A549 (cell line): ENCODE data around the gene SLC33A1.

ENCODE experiments used
- BHLHE40 ChIP-seq: IDR thresholded peaks from 2 replicates; pipeline ENCODE4 v1.6.1; 2012; ENCODE audit warnings: low read depth, low read length, inconsistent platforms
- CEBPB ChIP-seq, 2 experiments: fragments of >200 bp in 1 of 2; sonication (Bioruptor Twin) in 1 of 2; formaldehyde crosslinking in 1 of 2; IDR thresholded peaks; 2 replicates each; pipeline ENCODE4 v1.6.1; 2012 to 2016
- CHD2 ChIP-seq: fragments of 150-350 bp; IDR thresholded peaks from 2 replicates; pipeline ENCODE4 v1.6.1; 2014; ENCODE audit warnings: low read length; ENCODE audit not compliant: partially characterized antibody
- EHMT2 ChIP-seq: fragments of 200-600 bp; sonication (generic); IDR thresholded peaks from 2 replicates; pipeline ENCODE4 v1.6.1; 2016; ENCODE audit warnings: antibody characterized with exemption, low read depth, mild to moderate bottlenecking, moderate library complexity
- MAZ ChIP-seq: fragments of 150-350 bp; IDR thresholded peaks from 2 replicates; pipeline ENCODE4 v1.6.1; 2014; ENCODE audit warnings: antibody characterized with exemption, low read depth, low read length, borderline replicate concordance
- POLR2A ChIP-seq: IDR thresholded peaks from 2 replicates; pipeline ENCODE4 v1.6.1; 2012; ENCODE audit warnings: mild to moderate bottlenecking, low read length
- POLR2AphosphoS2 ChIP-seq: conservative IDR thresholded peaks from 2 replicates; pipeline ENCODE4 v1.6.1; 2012; ENCODE audit warnings: low read length, improper control_type of control experiment, inconsistent platforms
- RAD21 ChIP-seq, 2 experiments: fragments of >200 bp in 1 of 2; sonication (Bioruptor Twin) in 1 of 2; formaldehyde crosslinking in 1 of 2; IDR thresholded peaks in 1 of 2; conservative IDR thresholded peaks in 1 of 2; 2 replicates in 1 of 2; 3 replicates in 1 of 2; pipeline ENCODE4 v1.6.1; 2012 to 2018; ENCODE audit warnings: inconsistent platforms in 1 of 2
- RFX5 ChIP-seq: fragments of 450-650 bp; IDR thresholded peaks from 2 replicates; pipeline ENCODE4 v1.7.1; 2014; ENCODE audit warnings: antibody characterized with exemption, mild to moderate bottlenecking, moderate library complexity
- TF ChIP-seq, protein P1 (sequence below): fragments of >200 bp; sonication (Bioruptor Twin); formaldehyde crosslinking; IDR thresholded peaks from 3 replicates; pipeline ENCODE4 v1.5.1; 2016
- TF ChIP-seq, protein P2 (sequence below): fragments of >200 bp; sonication (Bioruptor Twin); formaldehyde crosslinking; IDR thresholded peaks from 3 replicates; pipeline ENCODE4 v1.6.1; 2016
- TF ChIP-seq, protein P3 (sequence below): IDR thresholded peaks from 2 replicates; pipeline ENCODE4 v1.6.1; 2012
- TF ChIP-seq, protein P4 (sequence below): fragments of 150-350 bp; IDR thresholded peaks from 2 replicates; pipeline ENCODE4 v1.6.1; 2014; ENCODE audit warnings: low read depth, mild to moderate bottlenecking, low read length

DNA sequence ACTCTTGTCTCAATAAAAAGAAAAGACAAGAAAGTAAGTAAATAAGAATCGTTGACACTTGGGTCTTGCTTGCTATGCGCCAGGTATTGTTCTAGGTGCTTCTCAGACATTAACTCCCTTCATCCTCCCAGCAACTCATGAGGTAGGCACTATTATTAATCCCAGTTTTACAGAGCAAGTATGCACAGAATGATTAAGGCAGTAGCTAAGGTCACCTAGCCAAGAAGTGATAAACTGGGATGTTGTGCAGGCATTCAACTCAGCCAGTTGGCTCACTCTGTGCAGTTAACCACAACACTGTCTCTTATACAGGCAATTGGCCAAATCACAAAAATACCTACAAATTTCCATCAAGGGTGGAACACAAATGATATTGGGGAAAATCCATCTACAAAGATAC is 46.4 kb downstream of the SLC33A1 start:
- TF ChIP-seq, protein P1, sequence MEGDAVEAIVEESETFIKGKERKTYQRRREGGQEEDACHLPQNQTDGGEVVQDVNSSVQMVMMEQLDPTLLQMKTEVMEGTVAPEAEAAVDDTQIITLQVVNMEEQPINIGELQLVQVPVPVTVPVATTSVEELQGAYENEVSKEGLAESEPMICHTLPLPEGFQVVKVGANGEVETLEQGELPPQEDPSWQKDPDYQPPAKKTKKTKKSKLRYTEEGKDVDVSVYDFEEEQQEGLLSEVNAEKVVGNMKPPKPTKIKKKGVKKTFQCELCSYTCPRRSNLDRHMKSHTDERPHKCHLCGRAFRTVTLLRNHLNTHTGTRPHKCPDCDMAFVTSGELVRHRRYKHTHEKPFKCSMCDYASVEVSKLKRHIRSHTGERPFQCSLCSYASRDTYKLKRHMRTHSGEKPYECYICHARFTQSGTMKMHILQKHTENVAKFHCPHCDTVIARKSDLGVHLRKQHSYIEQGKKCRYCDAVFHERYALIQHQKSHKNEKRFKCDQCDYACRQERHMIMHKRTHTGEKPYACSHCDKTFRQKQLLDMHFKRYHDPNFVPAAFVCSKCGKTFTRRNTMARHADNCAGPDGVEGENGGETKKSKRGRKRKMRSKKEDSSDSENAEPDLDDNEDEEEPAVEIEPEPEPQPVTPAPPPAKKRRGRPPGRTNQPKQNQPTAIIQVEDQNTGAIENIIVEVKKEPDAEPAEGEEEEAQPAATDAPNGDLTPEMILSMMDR: no peak
- TF ChIP-seq, protein P2, sequence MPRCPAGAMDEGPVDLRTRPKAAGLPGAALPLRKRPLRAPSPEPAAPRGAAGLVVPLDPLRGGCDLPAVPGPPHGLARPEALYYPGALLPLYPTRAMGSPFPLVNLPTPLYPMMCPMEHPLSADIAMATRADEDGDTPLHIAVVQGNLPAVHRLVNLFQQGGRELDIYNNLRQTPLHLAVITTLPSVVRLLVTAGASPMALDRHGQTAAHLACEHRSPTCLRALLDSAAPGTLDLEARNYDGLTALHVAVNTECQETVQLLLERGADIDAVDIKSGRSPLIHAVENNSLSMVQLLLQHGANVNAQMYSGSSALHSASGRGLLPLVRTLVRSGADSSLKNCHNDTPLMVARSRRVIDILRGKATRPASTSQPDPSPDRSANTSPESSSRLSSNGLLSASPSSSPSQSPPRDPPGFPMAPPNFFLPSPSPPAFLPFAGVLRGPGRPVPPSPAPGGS: no peak
- TF ChIP-seq RAD21 (conservative IDR thresholded peaks at IDR 0.05 in 1 of 2, IDR thresholded peaks at IDR 0.05 in 1 of 2): no peak
- TF ChIP-seq, protein P3, sequence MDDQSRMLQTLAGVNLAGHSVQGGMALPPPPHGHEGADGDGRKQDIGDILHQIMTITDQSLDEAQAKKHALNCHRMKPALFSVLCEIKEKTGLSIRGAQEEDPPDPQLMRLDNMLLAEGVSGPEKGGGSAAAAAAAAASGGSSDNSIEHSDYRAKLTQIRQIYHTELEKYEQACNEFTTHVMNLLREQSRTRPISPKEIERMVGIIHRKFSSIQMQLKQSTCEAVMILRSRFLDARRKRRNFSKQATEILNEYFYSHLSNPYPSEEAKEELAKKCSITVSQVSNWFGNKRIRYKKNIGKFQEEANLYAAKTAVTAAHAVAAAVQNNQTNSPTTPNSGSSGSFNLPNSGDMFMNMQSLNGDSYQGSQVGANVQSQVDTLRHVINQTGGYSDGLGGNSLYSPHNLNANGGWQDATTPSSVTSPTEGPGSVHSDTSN: no peak
- TF ChIP-seq RFX5: no peak
- no peak for TF ChIP-seq POLR2A
- TF ChIP-seq, protein P4, sequence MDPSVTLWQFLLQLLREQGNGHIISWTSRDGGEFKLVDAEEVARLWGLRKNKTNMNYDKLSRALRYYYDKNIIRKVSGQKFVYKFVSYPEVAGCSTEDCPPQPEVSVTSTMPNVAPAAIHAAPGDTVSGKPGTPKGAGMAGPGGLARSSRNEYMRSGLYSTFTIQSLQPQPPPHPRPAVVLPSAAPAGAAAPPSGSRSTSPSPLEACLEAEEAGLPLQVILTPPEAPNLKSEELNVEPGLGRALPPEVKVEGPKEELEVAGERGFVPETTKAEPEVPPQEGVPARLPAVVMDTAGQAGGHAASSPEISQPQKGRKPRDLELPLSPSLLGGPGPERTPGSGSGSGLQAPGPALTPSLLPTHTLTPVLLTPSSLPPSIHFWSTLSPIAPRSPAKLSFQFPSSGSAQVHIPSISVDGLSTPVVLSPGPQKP: no peak
- no peak for TF ChIP-seq MAZ
- no peak for TF ChIP-seq CEBPB (IDR thresholded peaks at IDR 0.05)
- TF ChIP-seq EHMT2: no peak
- no peak for TF ChIP-seq BHLHE40
- no peak for TF ChIP-seq POLR2AphosphoS2
- no peak for TF ChIP-seq CHD2
